OCI-LY3 (cell line): ENCODE results near the gene OSBPL9.

Experiments
- EZH2phosphoT487 ChIP-seq: fragments of 200-600 bp; shearing (Covaris generic); IDR thresholded peaks from 2 replicates; pipeline ENCODE4 v1.6.1; 2018; ENCODE audit warnings: antibody characterized with exemption, mixed run types, low read depth
- TF ChIP-seq, protein P1 (sequence below): fragments of 200-600, 300-600 bp; sonication (generic); IDR thresholded peaks from 2 replicates; pipeline ENCODE4 v1.5.1; 2014; ENCODE audit warnings: antibody characterized with exemption, low read length, low read depth

DNA sequence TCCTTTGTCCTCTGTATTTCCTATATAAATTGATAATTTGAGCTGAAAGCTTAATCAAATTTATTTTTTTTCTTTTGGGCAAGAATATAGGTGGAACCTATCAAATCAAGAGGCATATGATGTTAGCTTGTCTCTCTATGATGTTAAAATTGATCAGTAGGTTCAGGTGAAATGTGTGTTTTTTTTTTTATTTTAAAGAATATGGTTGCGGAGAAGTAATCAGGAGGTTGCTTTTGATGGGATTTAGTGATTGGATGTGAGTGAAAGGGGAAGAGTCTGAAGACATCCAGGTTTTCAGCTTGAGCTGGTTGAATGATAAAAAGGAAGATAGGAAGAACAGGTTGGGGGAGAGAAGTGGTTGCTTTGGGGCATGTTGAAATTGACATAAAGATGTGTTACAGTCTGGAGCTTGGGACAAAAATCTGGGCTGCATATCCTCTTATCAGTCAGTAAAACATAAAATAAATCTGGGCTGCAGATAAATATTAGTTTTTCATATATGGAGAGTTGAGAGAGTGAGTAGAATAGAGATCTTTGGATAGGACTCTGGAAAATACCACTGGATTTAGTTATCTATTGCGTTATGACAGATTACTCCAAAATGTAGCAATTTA lies 5.1 kb downstream of the OSBPL9 start:
- TF ChIP-seq, protein P1, sequence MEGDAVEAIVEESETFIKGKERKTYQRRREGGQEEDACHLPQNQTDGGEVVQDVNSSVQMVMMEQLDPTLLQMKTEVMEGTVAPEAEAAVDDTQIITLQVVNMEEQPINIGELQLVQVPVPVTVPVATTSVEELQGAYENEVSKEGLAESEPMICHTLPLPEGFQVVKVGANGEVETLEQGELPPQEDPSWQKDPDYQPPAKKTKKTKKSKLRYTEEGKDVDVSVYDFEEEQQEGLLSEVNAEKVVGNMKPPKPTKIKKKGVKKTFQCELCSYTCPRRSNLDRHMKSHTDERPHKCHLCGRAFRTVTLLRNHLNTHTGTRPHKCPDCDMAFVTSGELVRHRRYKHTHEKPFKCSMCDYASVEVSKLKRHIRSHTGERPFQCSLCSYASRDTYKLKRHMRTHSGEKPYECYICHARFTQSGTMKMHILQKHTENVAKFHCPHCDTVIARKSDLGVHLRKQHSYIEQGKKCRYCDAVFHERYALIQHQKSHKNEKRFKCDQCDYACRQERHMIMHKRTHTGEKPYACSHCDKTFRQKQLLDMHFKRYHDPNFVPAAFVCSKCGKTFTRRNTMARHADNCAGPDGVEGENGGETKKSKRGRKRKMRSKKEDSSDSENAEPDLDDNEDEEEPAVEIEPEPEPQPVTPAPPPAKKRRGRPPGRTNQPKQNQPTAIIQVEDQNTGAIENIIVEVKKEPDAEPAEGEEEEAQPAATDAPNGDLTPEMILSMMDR = no peak
- no peak for TF ChIP-seq EZH2phosphoT487
